ENCODE measurements around the gene CHRNA9.
A peak's percentile ranks its signal among the peaks of the same experiment; 100 is the strongest.

CHRNA9 gene

GRCh38 chr4:40328383-40328782 is 6.8 kb upstream of the CHRNA9 start:
- H3K79me1 ChIP-seq (replicated peaks; ENCODE audit: low read length, poor library complexity, severe bottlenecking) = no peaks in the 10 kb centered on the region
- H2AFZ ChIP-seq (ENCODE audit: low read depth, low read length) = no peak overlapping the region
- H3K27me3 ChIP-seq (ENCODE audit: control insufficient read depth in 1 of 2, insufficient read depth in 1 of 2, low read length in 2 of 2) = no peaks in the 10 kb centered on the region
- no peak overlapping the region for H2BK12ac ChIP-seq (ENCODE audit: low read length in 2 of 2)
- H4K91ac ChIP-seq (ENCODE audit: low read length) = no peak overlapping the region
- H3K9me3 ChIP-seq (ENCODE audit: control insufficient read depth, low read length) = no peaks in the 10 kb centered on the region
- H2BK15ac ChIP-seq (ENCODE audit: low read depth, poor library complexity, severe bottlenecking) = no peak overlapping the region
- no peaks in the 10 kb centered on the region for H3K4me1 ChIP-seq (ENCODE audit: control insufficient read depth, insufficient read depth, low read depth, low read length)
- H2AK5ac ChIP-seq (ENCODE audit: low read length, severe bottlenecking) = no peak overlapping the region
- DNase-seq = no peak
- H2BK5ac ChIP-seq (ENCODE audit: low read depth, low read length, poor library complexity, severe bottlenecking) = no peak overlapping the region
- H3K36me3 ChIP-seq (ENCODE audit: control insufficient read depth in 1 of 2, insufficient read depth in 2 of 2, low read depth in 1 of 2, low read length in 2 of 2) = no peaks in the 10 kb centered on the region
- H3K4ac ChIP-seq (ENCODE audit: low read depth in 1 of 2, low read length in 2 of 2) = no peak overlapping the region
- no peak overlapping the region for H3K18ac ChIP-seq (ENCODE audit: low read depth in 1 of 2, low read length in 2 of 2)
- WGBS = 94% methylated on average over 1 of the region's 1 CpG
- H4K8ac ChIP-seq (ENCODE audit: low read length) = no peak overlapping the region
- H3K14ac ChIP-seq (ENCODE audit: low read length in 2 of 2) = no peak overlapping the region
- H3K9ac ChIP-seq (ENCODE audit: low read length) = no peak overlapping the region
- H3K27ac ChIP-seq (ENCODE audit: low read length, poor library complexity, severe bottlenecking) = no peak overlapping the region
- H2BK120ac ChIP-seq (ENCODE audit: low read depth, low read length) = no peak overlapping the region
- no peak overlapping the region for H3K4me3 ChIP-seq (ENCODE audit: insufficient read depth in 1 of 2, low read depth in 1 of 2, low read length in 2 of 2)
- H3K4me2 ChIP-seq (ENCODE audit: low read length, poor library complexity, severe bottlenecking) = no peak overlapping the region
- H3K23ac ChIP-seq (ENCODE audit: low read length in 2 of 2) = no peak overlapping the region

- Histone ChIP-seq H3K18ac (ENCODE audit: low read depth in 1 of 2, low read length in 2 of 2) (no peak overlapping the region), H3K27ac (ENCODE audit: low read length, poor library complexity, severe bottlenecking) (no peak overlapping the region), H2BK5ac (ENCODE audit: low read depth, low read length, poor library complexity, severe bottlenecking) (no peak overlapping the region), H2BK15ac (ENCODE audit: low read depth, poor library complexity, severe bottlenecking) (no peak overlapping the region), H4K91ac (ENCODE audit: low read length) (no peak overlapping the region), H3K23ac (ENCODE audit: low read length in 2 of 2) (no peak overlapping the region), H4K8ac (ENCODE audit: low read length) (no peak overlapping the region), H3K9ac (ENCODE audit: low read length) (no peak overlapping the region), H3K4me1 (ENCODE audit: control insufficient read depth, insufficient read depth, low read depth, low read length) (peaks cover 3% of the 10 kb centered on the region), H3K4me2 (ENCODE audit: low read length, poor library complexity, severe bottlenecking) (no peak overlapping the region), H3K14ac (ENCODE audit: low read length in 2 of 2) (no peak overlapping the region), H2BK120ac (ENCODE audit: low read depth, low read length) (no peak overlapping the region), H3K9me3 (ENCODE audit: control insufficient read depth, low read length) (no peaks in the 10 kb centered on the region), H2BK12ac (ENCODE audit: low read length in 2 of 2) (no peak overlapping the region), H3K27me3 (ENCODE audit: control insufficient read depth in 1 of 2, insufficient read depth in 1 of 2, low read length in 2 of 2) (no peaks in the 10 kb centered on the region), H3K79me1 (replicated peaks; ENCODE audit: low read length, poor library complexity, severe bottlenecking) (no peaks in the 10 kb centered on the region), H2AFZ (ENCODE audit: low read depth, low read length) (no peak overlapping the region), H3K4me3 (ENCODE audit: insufficient read depth in 1 of 2, low read depth in 1 of 2, low read length in 2 of 2) (no peak overlapping the region), H2AK5ac (ENCODE audit: low read length, severe bottlenecking) (no peak overlapping the region), H3K36me3 (ENCODE audit: control insufficient read depth in 1 of 2, insufficient read depth in 2 of 2, low read depth in 1 of 2, low read length in 2 of 2) (no peaks in the 10 kb centered on the region), H3K4ac (ENCODE audit: low read depth in 1 of 2, low read length in 2 of 2) (no peak overlapping the region)
- WGBS = 92% methylated on average over 7 of the region's 7 CpGs
- DNase-seq = no peak
Observed at GRCh38 chr4:40329805-40330204, 5.3 kb upstream of the CHRNA9 start.

- H4K8ac ChIP-seq (ENCODE audit: low read length) = no peak overlapping the region
- no peak overlapping the region for H3K27ac ChIP-seq (ENCODE audit: low read length, poor library complexity, severe bottlenecking)
- no peak overlapping the region for H3K4ac ChIP-seq (ENCODE audit: low read depth in 1 of 2, low read length in 2 of 2)
- H3K14ac ChIP-seq (ENCODE audit: low read length in 2 of 2) = no peak overlapping the region
- H3K9me3 ChIP-seq (ENCODE audit: control insufficient read depth, low read length) = no peaks in the 10 kb centered on the region
- no peak overlapping the region for H3K4me3 ChIP-seq (ENCODE audit: insufficient read depth in 1 of 2, low read depth in 1 of 2, low read length in 2 of 2)
- peak overlapping the region in 1 of 2 experiments; percentile 12 for H2BK12ac ChIP-seq (ENCODE audit: low read length in 2 of 2)
- no peak overlapping the region for H2BK5ac ChIP-seq (ENCODE audit: low read depth, low read length, poor library complexity, severe bottlenecking)
- no peak overlapping the region for H2BK120ac ChIP-seq (ENCODE audit: low read depth, low read length)
- peaks cover 10% of the 10 kb centered on the region for H3K4me1 ChIP-seq (ENCODE audit: control insufficient read depth, insufficient read depth, low read depth, low read length)
- no peak overlapping the region for H2AFZ ChIP-seq (ENCODE audit: low read depth, low read length)
- no peak for DNase-seq
- no peaks in the 10 kb centered on the region for H3K79me1 ChIP-seq (replicated peaks; ENCODE audit: low read length, poor library complexity, severe bottlenecking)
- no peak overlapping the region for H3K9ac ChIP-seq (ENCODE audit: low read length)
- H3K36me3 ChIP-seq (ENCODE audit: control insufficient read depth in 1 of 2, insufficient read depth in 2 of 2, low read depth in 1 of 2, low read length in 2 of 2) = no peaks in the 10 kb centered on the region
- H3K23ac ChIP-seq (ENCODE audit: low read length in 2 of 2) = no peak overlapping the region
- H3K4me2 ChIP-seq (ENCODE audit: low read length, poor library complexity, severe bottlenecking) = no peak overlapping the region
- H3K18ac ChIP-seq (ENCODE audit: low read depth in 1 of 2, low read length in 2 of 2) = no peak overlapping the region
- no peak overlapping the region for H2BK15ac ChIP-seq (ENCODE audit: low read depth, poor library complexity, severe bottlenecking)
- H2AK5ac ChIP-seq (ENCODE audit: low read length, severe bottlenecking) = no peak overlapping the region
- H3K27me3 ChIP-seq (ENCODE audit: control insufficient read depth in 1 of 2, insufficient read depth in 1 of 2, low read length in 2 of 2) = no peaks in the 10 kb centered on the region
- H4K91ac ChIP-seq (ENCODE audit: low read length) = peak overlapping the region; percentile 5
- WGBS = 96% methylated on average over 3 of the region's 7 CpGs
Observed at GRCh38 chr4:40330536-40330935, 4.6 kb upstream of the CHRNA9 start.

GRCh38 chr4:40331101-40331745 is 3.9 kb upstream of the CHRNA9 start:
- no peak overlapping the region for H3K27ac ChIP-seq (ENCODE audit: low read length, poor library complexity, severe bottlenecking)
- H2BK15ac ChIP-seq (ENCODE audit: low read depth, poor library complexity, severe bottlenecking) = no peak overlapping the region
- no peaks in the 10 kb centered on the region for H3K79me1 ChIP-seq (replicated peaks; ENCODE audit: low read length, poor library complexity, severe bottlenecking)
- no peak overlapping the region for H3K4me2 ChIP-seq (ENCODE audit: low read length, poor library complexity, severe bottlenecking)
- H2AK5ac ChIP-seq (ENCODE audit: low read length, severe bottlenecking) = no peak overlapping the region
- no peak overlapping the region for H3K14ac ChIP-seq (ENCODE audit: low read length in 2 of 2)
- no peak overlapping the region for H3K18ac ChIP-seq (ENCODE audit: low read depth in 1 of 2, low read length in 2 of 2)
- no peak overlapping the region for H3K4me3 ChIP-seq (ENCODE audit: insufficient read depth in 1 of 2, low read depth in 1 of 2, low read length in 2 of 2)
- no peak overlapping the region for H2BK5ac ChIP-seq (ENCODE audit: low read depth, low read length, poor library complexity, severe bottlenecking)
- DNase-seq = no peak
- H3K27me3 ChIP-seq (ENCODE audit: control insufficient read depth in 1 of 2, insufficient read depth in 1 of 2, low read length in 2 of 2) = no peaks in the 10 kb centered on the region
- WGBS = 85% methylated on average over 5 of the region's 8 CpGs
- H2BK12ac ChIP-seq (ENCODE audit: low read length in 2 of 2) = no peak overlapping the region
- no peaks in the 10 kb centered on the region for H3K9me3 ChIP-seq (ENCODE audit: control insufficient read depth, low read length)
- H3K23ac ChIP-seq (ENCODE audit: low read length in 2 of 2) = no peak overlapping the region
- no peak overlapping the region for H3K4ac ChIP-seq (ENCODE audit: low read depth in 1 of 2, low read length in 2 of 2)
- H4K91ac ChIP-seq (ENCODE audit: low read length) = no peak overlapping the region
- no peak overlapping the region for H2BK120ac ChIP-seq (ENCODE audit: low read depth, low read length)
- no peak overlapping the region for H4K8ac ChIP-seq (ENCODE audit: low read length)
- peaks cover 11% of the 10 kb centered on the region for H3K4me1 ChIP-seq (ENCODE audit: control insufficient read depth, insufficient read depth, low read depth, low read length)
- H3K36me3 ChIP-seq (ENCODE audit: control insufficient read depth in 1 of 2, insufficient read depth in 2 of 2, low read depth in 1 of 2, low read length in 2 of 2) = no peaks in the 10 kb centered on the region
- H3K9ac ChIP-seq (ENCODE audit: low read length) = no peak overlapping the region
- H2AFZ ChIP-seq (ENCODE audit: low read depth, low read length) = no peak overlapping the region

Data from mesenchymal stem cell (in vitro differentiated cells and primary cell).